Measurements from ENCODE around the gene NUCKS1. TPM values are rescaled to one million over a fixed set of nuclear protein-coding genes. Genes with fewer than 3 reads are reported as not detected.

NUCKS1 gene
- total and polyA plus RNA-seq, 10 of the 15 experiments (the other 5 are each of a cell fraction or from before 2014, with no cell fraction given) = 40.5 to 135 (median 55.5) TPM

- TF ChIP-seq ZNF687 (IDR thresholded peaks at IDR 0.05) = peak; percentile 36; the same call in 1 of the 2 replicates
- TF ChIP-seq POLR2A (IDR thresholded peaks at IDR 0.05; ENCODE audit: low read depth, low read length) = peak; percentile 75
- peak; percentile 92 for TF ChIP-seq IKZF1 (conservative IDR thresholded peaks at IDR 0.05)
- TF ChIP-seq HDAC2 (IDR thresholded peaks at IDR 0.05) = 0 out of 2 replicates have a peak, but pooled peaks have one; percentile 24
- TF ChIP-seq ATF3 (IDR thresholded peaks at IDR 0.05; ENCODE audit: borderline replicate concordance, extremely low read depth, low read depth, low read length) = no peak
- TF ChIP-seq HDAC6 (IDR thresholded peaks at IDR 0.05; ENCODE audit: unreplicated experiment) = peak; percentile 60
- TF ChIP-seq CEBPB (IDR thresholded peaks at IDR 0.05; ENCODE audit: borderline replicate concordance in 1 of 2, low read depth in 2 of 2, low read length in 2 of 2) = no peak
- TF ChIP-seq WRNIP1 (IDR thresholded peaks at IDR 0.05; ENCODE audit: borderline replicate concordance, low read depth, low read length) = no peak
- TF ChIP-seq ZBTB4 (CRISPR knock-in tag; IDR thresholded peaks at IDR 0.05) = no peak
- 0 out of 2 replicates have a peak, but pooled peaks have one; percentile 34 for TF ChIP-seq FOXM1 (IDR thresholded peaks at IDR 0.05; ENCODE audit: low read depth, low read length)
- TF ChIP-seq RELA (IDR thresholded peaks at IDR 0.05; ENCODE audit: borderline replicate concordance, partially characterized antibody) = peak; percentile 71
- peak; percentile 48 for TF ChIP-seq LARP7 (IDR thresholded peaks at IDR 0.05)
- TF ChIP-seq TBL1XR1 (IDR thresholded peaks at IDR 0.05; ENCODE audit: low read depth, low read length) = peak; percentile 93
- no peak for TF ChIP-seq CTCF (IDR thresholded peaks at IDR 0.05 in 2 of 3, conservative IDR thresholded peaks at IDR 0.05 in 1 of 3; ENCODE audit: control insufficient read depth in 2 of 3, extremely low read depth in 1 of 3, insufficient read depth in 1 of 3, low read depth in 3 of 3, low read length in 3 of 3)
- TF ChIP-seq STAT1 (conservative IDR thresholded peaks at IDR 0.05) = no peak
- TF ChIP-seq ZNF384 (IDR thresholded peaks at IDR 0.05; ENCODE audit: borderline replicate concordance, low read depth, low read length) = peak; percentile 59; the same call in 1 of the 2 replicates
- no peak for TF ChIP-seq SREBF2 (IDR thresholded peaks at IDR 0.05; ENCODE audit: low read length)
- no peak; the same call in 1 of the 2 replicates for TF ChIP-seq EED (IDR thresholded peaks at IDR 0.05; ENCODE audit: low read depth)
- no peak for TF ChIP-seq KLF5 (IDR thresholded peaks at IDR 0.05; ENCODE audit: partially characterized antibody)
- TF ChIP-seq SPI1 (IDR thresholded peaks at IDR 0.05; ENCODE audit: borderline replicate concordance, insufficient read depth, low read depth, low read length) = no peak
Observed at GRCh38 chr1:205749234-205750137, 496 bp downstream of the NUCKS1 start (continued).

Measured in GM12878 (cell line).